ENCODE data around the gene C1QTNF5. TPM values are rescaled to one million over a fixed set of nuclear protein-coding genes. Genes with fewer than 3 reads are reported as not detected.

C1QTNF5 gene
- total RNA-seq, 1 experiment from 2014 or later, result not detected

DNA sequence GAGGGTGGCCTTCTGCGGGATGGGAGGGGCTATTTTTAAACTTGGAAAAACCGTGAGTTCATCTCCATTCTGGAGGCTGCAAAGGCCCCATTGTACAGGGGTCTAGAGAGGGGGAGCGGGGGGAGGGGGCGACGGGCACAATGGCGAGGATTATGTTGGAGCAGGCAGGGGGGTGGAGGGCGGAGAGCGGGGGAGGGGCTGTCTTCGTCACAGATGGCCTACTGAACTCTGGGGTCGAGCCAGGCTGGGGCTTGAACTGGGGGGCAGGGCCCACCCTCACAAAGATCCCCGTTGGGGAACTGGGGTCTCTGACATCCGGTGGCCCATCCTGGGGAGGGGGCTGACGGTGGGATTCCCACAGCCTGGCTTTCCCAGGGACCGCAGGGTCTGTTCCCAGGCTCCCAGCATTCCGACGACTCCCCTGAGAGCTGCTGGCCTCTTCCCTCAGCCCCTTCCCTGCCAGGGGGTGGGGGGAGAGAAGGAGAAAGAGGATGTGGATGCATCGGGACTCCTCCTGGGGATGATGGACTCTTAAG is 20.4 kb downstream of the C1QTNF5 start:
- TF ChIP-seq EZH2phosphoT487 (IDR thresholded peaks at IDR 0.05; ENCODE audit: borderline replicate concordance), result no peak
- TF ChIP-seq CEBPB (IDR thresholded peaks at IDR 0.05; ENCODE audit: low read depth), result no peak
- TF ChIP-seq EZH2 (IDR thresholded peaks at IDR 0.05), result no peak
- no peak for TF ChIP-seq RAD21 (IDR thresholded peaks at IDR 0.05; ENCODE audit: low read depth)
- no peak for TF ChIP-seq SP1 (IDR thresholded peaks at IDR 0.05; ENCODE audit: low read depth)
- TF ChIP-seq TCF7L2 (IDR thresholded peaks at IDR 0.05; ENCODE audit: borderline replicate concordance, extremely low read depth, insufficient read depth, insufficient read length), result no peak
- no peak for TF ChIP-seq CBX3 (IDR thresholded peaks at IDR 0.05; ENCODE audit: low read depth)
- TF ChIP-seq SRF (IDR thresholded peaks at IDR 0.05; ENCODE audit: low read depth), result no peak
- no peak for TF ChIP-seq ELF1 (IDR thresholded peaks at IDR 0.05; ENCODE audit: borderline replicate concordance, low read depth)
- TF ChIP-seq JUND (IDR thresholded peaks at IDR 0.05), result no peak
- TF ChIP-seq POLR2AphosphoS5 (IDR thresholded peaks at IDR 0.05; ENCODE audit: low read depth, low read length), result no peak
- TF ChIP-seq FOSL1 (IDR thresholded peaks at IDR 0.05; ENCODE audit: low read depth), result no peak
- TF ChIP-seq ZNF274 (IDR thresholded peaks at IDR 0.05; ENCODE audit: low read depth, low read length), result no peak
- TF ChIP-seq POLR2A (IDR thresholded peaks at IDR 0.05; ENCODE audit: borderline replicate concordance, extremely low read depth, insufficient read depth, insufficient read length), result no peak
- TF ChIP-seq, protein P1, sequence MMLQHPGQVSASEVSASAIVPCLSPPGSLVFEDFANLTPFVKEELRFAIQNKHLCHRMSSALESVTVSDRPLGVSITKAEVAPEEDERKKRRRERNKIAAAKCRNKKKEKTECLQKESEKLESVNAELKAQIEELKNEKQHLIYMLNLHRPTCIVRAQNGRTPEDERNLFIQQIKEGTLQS (IDR thresholded peaks at IDR 0.05), result no peak
- TF ChIP-seq, protein P2, sequence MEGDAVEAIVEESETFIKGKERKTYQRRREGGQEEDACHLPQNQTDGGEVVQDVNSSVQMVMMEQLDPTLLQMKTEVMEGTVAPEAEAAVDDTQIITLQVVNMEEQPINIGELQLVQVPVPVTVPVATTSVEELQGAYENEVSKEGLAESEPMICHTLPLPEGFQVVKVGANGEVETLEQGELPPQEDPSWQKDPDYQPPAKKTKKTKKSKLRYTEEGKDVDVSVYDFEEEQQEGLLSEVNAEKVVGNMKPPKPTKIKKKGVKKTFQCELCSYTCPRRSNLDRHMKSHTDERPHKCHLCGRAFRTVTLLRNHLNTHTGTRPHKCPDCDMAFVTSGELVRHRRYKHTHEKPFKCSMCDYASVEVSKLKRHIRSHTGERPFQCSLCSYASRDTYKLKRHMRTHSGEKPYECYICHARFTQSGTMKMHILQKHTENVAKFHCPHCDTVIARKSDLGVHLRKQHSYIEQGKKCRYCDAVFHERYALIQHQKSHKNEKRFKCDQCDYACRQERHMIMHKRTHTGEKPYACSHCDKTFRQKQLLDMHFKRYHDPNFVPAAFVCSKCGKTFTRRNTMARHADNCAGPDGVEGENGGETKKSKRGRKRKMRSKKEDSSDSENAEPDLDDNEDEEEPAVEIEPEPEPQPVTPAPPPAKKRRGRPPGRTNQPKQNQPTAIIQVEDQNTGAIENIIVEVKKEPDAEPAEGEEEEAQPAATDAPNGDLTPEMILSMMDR (IDR thresholded peaks at IDR 0.05 in 2 of 3, conservative IDR thresholded peaks at IDR 0.05 in 1 of 3; ENCODE audit: borderline replicate concordance in 1 of 3, insufficient read depth in 1 of 3, low read depth in 2 of 3, low read length in 2 of 3), result no peak
- TF ChIP-seq YY1 (IDR thresholded peaks at IDR 0.05; ENCODE audit: extremely low read depth, insufficient replicate concordance, low read depth, low read length), result no peak
- TF ChIP-seq, protein P3, sequence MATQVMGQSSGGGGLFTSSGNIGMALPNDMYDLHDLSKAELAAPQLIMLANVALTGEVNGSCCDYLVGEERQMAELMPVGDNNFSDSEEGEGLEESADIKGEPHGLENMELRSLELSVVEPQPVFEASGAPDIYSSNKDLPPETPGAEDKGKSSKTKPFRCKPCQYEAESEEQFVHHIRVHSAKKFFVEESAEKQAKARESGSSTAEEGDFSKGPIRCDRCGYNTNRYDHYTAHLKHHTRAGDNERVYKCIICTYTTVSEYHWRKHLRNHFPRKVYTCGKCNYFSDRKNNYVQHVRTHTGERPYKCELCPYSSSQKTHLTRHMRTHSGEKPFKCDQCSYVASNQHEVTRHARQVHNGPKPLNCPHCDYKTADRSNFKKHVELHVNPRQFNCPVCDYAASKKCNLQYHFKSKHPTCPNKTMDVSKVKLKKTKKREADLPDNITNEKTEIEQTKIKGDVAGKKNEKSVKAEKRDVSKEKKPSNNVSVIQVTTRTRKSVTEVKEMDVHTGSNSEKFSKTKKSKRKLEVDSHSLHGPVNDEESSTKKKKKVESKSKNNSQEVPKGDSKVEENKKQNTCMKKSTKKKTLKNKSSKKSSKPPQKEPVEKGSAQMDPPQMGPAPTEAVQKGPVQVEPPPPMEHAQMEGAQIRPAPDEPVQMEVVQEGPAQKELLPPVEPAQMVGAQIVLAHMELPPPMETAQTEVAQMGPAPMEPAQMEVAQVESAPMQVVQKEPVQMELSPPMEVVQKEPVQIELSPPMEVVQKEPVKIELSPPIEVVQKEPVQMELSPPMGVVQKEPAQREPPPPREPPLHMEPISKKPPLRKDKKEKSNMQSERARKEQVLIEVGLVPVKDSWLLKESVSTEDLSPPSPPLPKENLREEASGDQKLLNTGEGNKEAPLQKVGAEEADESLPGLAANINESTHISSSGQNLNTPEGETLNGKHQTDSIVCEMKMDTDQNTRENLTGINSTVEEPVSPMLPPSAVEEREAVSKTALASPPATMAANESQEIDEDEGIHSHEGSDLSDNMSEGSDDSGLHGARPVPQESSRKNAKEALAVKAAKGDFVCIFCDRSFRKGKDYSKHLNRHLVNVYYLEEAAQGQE (IDR thresholded peaks at IDR 0.05; ENCODE audit: low read depth), result no peak
- POLR2A ChIA-PET, result no interaction called here
- H3K4me3 ChIP-seq (replicated peaks in 1 of 2; ENCODE audit: low read depth in 1 of 2, low read length in 2 of 2), result no peak overlapping the region

More for the DNA sequence above, 20.4 kb downstream of the C1QTNF5 start:
- H3K27me3 ChIP-seq (ENCODE audit: insufficient read depth, low read length), result no peaks in the 10 kb centered on the region
- peaks cover 12 to 40% of the 10 kb centered on the region in 2 experiments for H3K4me1 ChIP-seq (ENCODE audit: control insufficient read depth in 1 of 2, insufficient read depth in 2 of 2, low read length in 2 of 2)
- H3K79me2 ChIP-seq (ENCODE audit: insufficient read depth, low read length), result no peaks in the 10 kb centered on the region; the same call in 1 of the 2 replicates
- BruUV-seq (replicated peaks), result no TSS peak
- H3K36me3 ChIP-seq (ENCODE audit: control insufficient read depth in 1 of 2, insufficient read depth in 2 of 2, low read length in 2 of 2), result no peaks in the 10 kb centered on the region
- no peak overlapping the region for H3K9ac ChIP-seq (ENCODE audit: low read length)
- no peak overlapping the region for H2AFZ ChIP-seq (ENCODE audit: low read depth, low read length, poor library complexity, severe bottlenecking)
- ChIA-PET CTCF (no interaction called here), RAD21 (ENCODE audit: low non-redundant PET in 1 of 2, low total read pairs in 2 of 2, uncharacterized antibody in 2 of 2, unreplicated experiment in 2 of 2) (no interaction called here)
- intact Hi-C loops (cut with micrococcal nuclease), result loop anchor here (5.0 kb wide), 1 partner anchor 218 kb away; the partner anchor contains the start of gene DPAGT1
- no peaks in the 10 kb centered on the region for H4K20me1 ChIP-seq (ENCODE audit: insufficient read depth)
- no peak overlapping the region for H3K4me2 ChIP-seq (ENCODE audit: low read length)
- no peak for ATAC-seq
- DNase-seq (ENCODE audit: low read depth, low spot score), result no peak
- H3K9me2 ChIP-seq (ENCODE audit: insufficient read depth), result no peaks in the 10 kb centered on the region
- no peak overlapping the region for H3K27ac ChIP-seq (ENCODE audit: low read depth, low read length)
- H3K9me3 ChIP-seq (ENCODE audit: control insufficient read depth in 1 of 2, insufficient read depth in 1 of 2, low read depth in 1 of 2, low read length in 2 of 2), result no peaks in the 10 kb centered on the region
